ENCODE data around the gene UNC5A.

DNA sequence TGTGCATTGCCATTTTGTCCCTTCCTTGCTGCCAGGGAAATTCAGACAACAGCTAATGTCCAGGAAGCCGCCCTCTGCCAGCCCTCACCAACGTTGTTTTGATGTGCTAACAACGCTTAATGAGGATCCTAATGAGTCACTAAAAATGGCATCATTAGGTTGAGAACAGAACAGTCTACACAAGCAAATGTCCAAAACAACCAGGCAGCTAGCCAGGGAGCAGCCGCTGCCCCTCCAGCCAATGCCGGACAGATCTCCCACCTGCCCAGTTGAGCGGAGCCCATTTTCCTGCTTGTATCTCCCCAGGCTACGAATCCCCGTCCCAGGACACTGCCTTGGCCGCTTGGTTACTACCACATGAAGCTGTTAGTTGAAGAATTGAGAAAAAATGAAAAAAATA is 40.4 kb upstream of the UNC5A start:
- TF ChIP-seq ZNF768 (tag by site-specific recombination; IDR thresholded peaks at IDR 0.05) (no peak), ZBTB21 (tag by site-specific recombination; IDR thresholded peaks at IDR 0.05) (no peak), ZNF138 (tag by site-specific recombination; IDR thresholded peaks at IDR 0.05; ENCODE audit: borderline replicate concordance) (no peak)
- TF ChIP-seq, protein P1, sequence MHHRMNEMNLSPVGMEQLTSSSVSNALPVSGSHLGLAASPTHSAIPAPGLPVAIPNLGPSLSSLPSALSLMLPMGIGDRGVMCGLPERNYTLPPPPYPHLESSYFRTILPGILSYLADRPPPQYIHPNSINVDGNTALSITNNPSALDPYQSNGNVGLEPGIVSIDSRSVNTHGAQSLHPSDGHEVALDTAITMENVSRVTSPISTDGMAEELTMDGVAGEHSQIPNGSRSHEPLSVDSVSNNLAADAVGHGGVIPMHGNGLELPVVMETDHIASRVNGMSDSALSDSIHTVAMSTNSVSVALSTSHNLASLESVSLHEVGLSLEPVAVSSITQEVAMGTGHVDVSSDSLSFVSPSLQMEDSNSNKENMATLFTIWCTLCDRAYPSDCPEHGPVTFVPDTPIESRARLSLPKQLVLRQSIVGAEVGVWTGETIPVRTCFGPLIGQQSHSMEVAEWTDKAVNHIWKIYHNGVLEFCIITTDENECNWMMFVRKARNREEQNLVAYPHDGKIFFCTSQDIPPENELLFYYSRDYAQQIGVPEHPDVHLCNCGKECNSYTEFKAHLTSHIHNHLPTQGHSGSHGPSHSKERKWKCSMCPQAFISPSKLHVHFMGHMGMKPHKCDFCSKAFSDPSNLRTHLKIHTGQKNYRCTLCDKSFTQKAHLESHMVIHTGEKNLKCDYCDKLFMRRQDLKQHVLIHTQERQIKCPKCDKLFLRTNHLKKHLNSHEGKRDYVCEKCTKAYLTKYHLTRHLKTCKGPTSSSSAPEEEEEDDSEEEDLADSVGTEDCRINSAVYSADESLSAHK (tag by site-specific recombination; IDR thresholded peaks at IDR 0.05): no peak
